HG02852 (cell line): ENCODE measurements around the gene DDX39B.
A peak's percentile ranks its signal among the peaks of the same experiment; 100 is the strongest.
"Not testable (repeated sequence)": the region's sequence is repeated elsewhere in the genome, so short reads cannot be mapped to it uniquely, and the experiment has no call there.

Experiments
- ATAC-seq: cut with Tn5 transposase; IDR thresholded peaks from one replicate; pipeline ENCODE4 v1.9.1; 2021; ENCODE audit warnings: mild to moderate bottlenecking, moderate library complexity; ENCODE audit not compliant: unreplicated experiment

The DDX39B gene

DNA sequence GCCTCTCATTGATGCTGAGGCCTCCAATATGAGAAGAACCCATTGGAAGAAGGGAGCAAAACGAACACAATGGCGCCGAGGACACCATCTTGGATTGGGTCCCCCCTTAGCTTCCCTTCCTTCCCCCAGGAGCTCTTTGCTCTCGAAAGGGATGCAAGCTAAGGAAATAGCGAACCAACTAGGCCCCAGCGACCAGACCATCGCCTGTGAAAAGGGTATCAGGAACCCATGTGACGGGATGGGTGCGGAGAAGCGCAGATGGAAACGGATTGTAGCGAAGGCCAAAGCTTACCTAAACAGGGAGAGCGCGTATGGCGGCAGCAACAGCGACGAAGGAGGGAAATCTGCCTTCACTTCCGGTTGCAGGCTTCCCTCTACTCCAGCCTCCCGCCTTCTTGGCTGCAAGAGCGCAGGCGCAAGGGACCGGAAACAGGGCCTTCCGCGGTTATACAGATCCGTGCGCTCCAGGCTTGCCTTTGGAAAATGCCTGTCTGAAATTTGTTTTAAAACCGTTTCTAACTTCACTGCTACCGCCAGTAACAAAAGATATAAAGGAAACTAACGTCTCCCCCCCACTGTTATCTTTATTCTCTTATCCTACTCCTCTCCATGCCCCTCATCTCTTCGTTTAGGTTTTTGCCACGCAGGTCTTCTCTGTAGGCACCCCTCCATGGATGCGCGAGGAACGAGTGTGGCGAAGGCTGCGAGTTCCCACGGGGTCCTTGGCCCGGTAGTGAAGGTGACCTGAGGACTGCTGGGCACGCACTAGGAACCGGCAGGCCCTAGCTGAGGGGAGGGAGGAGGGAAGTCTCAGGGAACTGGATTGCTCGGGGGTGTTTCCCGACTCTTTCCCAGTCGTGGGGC lies at the start of gene DDX39B:
DDX39B (minus strand) TSS at position 346 of the 864 bp plus-strand sequence. CDS start 1,471 bp downstream, outside the sequence.
- ATAC-seq, result peak; percentile 63

DNA sequence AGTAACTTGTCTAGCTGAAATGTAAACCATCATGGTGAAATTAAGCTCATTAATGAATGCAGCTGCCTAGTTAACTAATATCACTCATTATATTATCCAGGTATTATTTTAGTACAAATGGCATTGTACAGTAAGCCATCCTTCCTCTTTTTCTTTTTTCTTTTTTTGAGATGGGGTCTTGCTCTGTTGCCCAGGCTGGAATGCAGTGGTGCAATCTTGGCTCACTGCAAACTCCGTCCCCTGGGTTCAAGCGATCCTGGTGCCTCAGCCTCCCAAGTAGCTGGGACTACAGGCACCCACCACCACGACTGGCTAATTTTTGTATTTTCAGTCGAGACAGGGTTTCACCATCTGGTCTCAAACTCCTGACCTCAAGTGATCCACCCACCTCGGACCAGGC lies 48.9 kb upstream of the DDX39B start:
- ATAC-seq, result not testable (repeated sequence)

DNA sequence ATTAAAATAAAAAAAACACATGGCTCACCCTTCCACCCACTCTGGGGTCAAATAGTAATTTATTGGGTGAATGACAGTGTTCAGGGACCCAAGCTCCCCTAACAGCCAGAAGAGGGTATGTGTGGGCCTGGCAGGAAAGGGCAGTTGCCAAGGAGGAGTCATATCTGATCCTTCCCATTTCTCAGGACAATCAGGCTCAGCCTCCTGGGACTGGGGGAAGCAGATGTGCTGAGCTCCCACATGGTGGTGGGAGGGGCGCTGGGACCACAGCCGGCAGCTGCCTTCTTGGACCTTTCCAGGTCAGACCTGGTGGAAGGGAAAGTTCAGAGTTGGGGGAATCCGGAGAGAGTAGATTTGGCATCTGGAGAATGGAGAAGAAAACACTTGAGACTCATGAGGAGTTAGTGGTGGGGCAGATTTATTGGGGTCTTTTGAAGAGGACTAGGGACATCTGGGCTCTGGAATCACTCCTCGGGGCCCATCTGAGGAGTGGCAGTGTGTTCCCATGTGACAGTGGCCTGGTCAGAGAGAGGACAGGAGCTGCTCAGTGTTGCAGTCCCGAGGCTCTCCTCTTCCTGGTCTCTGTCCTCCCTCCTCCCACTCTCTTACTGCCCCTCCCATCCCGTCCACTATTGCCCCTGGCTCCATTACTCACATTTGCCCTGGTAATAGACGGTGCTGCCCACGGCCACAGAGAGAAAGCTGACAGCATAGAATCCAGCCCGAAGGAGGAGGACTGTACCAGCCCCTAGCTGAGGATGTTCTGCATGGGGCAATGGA lies 47.3 kb upstream of the DDX39B start:
- ATAC-seq, result no peak

DNA sequence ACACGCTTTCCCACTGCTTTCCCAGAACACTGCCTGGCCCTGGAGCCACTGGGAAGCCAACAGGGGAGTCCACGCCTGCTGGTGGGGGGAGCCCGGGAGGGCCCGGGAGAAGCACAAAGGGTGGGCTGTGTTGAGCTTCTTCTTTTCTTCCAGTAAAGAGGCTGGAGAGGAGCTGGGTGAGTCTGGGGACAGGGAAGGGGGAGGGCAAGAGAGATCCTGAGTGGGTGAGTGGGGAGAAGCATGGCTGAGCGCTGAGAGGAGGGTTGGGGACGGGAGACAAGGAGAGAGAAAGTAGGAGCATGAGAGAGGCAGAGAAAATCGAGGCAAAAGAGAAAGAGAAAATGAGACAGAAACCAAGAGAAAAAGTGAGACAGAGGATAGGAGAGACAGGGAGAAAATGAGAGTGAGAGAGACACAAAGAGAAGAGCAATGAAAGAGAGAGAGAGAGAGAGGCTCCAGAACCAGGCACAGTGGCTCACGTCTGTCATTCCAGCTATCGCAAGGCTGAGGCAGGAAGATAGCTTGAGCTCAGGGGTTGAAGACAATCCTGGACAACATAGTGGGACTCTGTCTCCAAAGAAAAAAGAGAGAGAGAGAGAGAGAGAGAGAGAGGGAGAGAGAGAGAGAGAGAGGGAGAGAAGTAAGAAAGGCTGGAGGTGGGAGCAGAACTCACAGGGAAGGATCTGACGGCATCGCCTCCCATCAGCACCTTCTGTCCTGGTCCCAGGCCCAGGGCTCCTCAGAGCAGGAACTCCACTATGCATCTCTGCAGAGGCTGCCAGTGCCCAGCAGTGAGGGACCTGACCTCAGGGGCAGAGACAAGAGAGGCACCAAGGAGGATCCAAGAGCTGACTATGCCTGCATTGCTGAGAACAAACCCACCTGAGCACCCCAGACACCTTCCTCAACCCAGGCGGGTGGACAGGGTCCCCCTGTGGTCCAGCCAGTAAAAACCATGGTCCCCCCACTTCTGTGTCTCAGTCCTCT lies 46.3 kb upstream of the DDX39B start:
- no peak for ATAC-seq

DNA sequence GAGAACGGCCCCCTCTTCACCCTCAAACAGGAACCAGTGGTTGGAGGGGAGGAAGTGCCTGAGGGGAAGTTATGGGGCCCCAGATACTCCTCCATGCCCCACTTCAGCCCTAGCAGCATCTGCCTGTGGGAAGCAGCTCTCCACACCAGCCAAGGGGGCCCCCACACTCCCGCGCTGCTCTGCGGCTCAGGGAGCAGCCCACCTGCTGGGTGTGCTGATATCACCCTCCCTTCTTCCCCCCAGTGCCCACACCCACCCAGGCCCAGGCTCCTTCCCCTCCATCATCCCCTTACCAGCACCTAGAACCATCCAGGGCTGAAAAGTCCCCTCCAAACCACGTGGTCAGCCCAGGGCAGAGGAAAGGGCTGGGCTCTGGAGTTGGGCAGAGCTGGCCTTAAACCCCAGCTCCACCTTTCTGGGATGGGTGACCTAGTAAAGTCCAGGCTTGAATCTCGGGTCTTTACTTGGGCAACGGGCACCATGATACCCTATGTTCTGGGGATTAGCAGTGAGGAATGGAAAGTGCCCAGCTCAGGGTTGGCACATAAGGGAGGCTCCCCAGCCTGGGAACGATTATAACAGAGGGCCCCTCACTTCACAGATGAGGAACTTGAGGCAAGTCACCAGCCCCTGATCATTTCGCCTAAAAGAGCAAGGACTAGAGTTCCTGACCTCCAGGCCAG lies 44.9 kb upstream of the DDX39B start:
- no peak for ATAC-seq

DNA sequence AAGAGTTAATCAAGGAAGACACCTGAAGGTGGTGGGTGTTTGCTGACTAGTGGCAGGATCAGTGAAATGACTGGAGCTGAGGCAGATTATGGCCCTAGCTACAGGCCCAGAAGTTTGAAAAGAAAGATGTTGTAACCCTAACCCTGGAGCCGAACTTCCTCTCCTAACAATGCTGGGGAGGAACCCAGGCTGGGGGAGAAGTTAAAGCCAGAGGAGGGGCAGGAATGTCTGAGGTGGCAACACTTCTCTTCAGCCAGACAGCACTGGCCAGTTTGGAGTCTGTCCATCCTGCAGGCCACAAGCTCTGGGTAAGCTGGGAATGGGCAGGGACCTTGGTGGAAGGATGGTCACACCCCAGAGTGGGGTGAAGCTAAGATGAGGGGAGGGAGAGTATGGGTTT lies 44.2 kb upstream of the DDX39B start, which contains the start of gene LST1:
LST1 (plus strand) TSS at position 270 of the 400 bp plus-strand sequence. CDS start 1,023 bp downstream, outside the sequence.
- ATAC-seq, result no peak

DNA sequence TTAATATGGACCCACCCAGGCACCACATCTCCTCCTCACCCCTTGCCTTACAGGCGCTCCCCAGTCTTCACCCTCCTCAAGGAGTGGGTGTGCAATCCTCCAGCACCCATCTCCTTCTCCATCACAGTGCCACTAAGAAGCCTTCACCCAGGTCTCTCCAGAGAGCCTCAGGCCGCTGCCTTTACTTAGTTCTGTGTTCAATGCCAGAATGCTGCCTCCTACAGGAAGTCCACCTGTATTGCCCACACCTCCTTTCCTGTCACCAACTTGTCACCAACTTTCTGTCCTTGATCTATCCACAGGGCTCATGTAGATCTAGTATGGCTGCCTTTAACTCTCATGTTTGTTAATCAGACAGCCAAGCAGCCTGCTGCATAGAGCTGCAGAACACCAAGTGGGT lies 43.7 kb upstream of the DDX39B start:
- ATAC-seq, result no peak

DNA sequence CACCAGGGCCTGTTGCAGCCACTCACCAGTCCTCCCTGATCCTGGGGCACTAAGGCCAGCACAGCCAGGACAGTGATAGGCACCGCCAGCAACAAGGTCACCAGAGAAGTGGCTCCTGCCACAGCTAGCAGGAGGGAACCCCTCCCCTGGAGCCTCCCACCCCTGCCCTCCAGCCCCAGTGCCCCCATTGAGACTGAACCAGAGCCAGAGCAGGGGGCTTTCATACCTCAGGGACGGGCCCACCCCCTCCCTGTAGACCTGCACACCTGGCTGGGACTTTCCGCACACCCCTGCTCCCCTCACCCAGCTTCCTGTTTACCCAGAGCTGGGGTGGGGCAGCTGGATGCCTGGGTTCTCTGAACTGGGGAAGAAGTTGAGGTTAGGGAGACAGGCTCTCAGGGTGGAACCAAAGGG lies 40.4 kb upstream of the DDX39B start, which contains the start of gene LTB:
LTB (minus strand) TSS at position 195 of the 414 bp plus-strand sequence; CDS start at position 188, 7 bp downstream.
- no peak for ATAC-seq

DNA sequence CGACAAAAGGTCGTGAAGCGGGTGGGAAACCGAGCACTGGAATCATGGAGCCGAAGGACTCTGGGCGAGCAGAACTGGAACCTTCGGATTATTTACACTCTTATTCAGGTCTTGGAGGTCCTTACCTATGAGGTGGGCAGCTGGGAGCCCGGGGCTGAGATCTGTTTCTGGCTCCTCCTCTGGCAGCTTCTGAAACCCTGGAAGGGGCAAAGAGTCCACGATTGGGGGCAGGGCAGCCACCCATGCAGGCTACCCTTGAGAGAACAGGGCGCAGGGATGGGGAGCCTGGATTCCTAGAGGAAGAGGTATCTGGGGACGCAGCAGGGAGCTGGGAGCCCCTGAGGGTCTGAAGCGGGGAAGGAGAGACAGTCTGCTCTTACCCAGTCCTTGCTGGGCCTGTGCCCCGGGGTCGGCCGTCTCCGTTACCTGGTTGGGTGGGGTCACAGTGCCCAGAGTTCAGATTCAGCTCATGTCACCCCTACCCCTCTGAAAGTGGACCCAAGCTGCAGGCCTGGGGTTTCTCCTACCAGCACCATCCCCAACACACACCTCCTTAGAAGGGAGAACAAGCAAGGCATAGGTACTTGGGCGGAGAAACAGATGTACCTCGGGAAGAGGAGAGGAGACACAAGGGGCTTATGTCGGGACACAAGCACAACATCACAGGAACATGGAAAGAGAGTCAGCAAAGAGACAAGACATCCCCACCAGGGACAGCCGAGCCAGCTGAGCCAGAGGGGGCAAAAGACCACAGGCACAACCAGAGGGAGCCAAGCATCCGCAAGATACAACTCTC lies 39.8 kb upstream of the DDX39B start:
- no peak for ATAC-seq

DNA sequence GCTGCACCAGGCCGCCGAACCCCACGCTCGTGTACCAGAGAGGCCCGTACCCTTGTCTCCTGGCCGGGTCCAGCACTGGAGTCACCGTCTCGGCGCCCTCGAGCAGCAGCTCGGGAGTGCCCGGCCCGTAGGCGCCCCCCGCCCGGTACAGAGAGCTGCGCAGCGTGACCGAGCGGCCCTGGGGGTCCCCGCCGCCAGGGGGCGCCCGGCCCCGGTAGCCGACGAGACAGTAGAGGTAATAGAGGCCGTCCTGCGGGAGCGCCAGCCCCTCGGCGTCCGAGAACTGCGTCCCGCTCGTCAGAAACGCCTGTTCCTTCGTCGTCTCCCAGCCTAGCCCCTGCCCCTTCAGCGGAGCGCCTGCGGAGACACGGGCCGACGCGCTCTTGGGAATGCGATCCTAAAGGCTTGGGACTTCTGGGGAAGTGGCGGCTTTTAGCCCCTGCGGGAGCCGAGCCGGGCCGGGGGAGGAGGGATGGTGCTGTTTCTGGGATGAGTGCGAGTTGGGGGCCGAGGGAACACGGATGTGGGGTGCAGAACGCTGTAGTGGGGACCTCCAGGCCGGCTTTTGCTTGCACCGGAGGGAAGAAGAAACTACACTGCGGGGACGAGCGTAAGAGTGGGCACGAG lies 39.1 kb upstream of the DDX39B start:
- peak; percentile 49 for ATAC-seq

DNA sequence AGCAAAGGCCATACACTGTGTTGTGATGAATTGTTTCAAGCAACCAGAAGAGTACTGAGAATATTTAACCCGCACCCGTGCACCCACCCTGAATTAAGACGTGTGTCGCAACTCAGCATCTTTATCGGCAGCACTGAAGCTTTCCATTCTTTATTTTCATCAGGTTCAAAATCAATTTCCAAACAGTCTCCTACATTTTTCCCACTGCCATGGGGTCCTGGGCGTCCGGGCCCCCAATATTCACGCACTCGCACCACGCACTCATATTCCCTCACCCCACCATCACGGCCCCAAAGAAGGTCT lies 38.6 kb upstream of the DDX39B start:
- ATAC-seq, result no peak

DNA sequence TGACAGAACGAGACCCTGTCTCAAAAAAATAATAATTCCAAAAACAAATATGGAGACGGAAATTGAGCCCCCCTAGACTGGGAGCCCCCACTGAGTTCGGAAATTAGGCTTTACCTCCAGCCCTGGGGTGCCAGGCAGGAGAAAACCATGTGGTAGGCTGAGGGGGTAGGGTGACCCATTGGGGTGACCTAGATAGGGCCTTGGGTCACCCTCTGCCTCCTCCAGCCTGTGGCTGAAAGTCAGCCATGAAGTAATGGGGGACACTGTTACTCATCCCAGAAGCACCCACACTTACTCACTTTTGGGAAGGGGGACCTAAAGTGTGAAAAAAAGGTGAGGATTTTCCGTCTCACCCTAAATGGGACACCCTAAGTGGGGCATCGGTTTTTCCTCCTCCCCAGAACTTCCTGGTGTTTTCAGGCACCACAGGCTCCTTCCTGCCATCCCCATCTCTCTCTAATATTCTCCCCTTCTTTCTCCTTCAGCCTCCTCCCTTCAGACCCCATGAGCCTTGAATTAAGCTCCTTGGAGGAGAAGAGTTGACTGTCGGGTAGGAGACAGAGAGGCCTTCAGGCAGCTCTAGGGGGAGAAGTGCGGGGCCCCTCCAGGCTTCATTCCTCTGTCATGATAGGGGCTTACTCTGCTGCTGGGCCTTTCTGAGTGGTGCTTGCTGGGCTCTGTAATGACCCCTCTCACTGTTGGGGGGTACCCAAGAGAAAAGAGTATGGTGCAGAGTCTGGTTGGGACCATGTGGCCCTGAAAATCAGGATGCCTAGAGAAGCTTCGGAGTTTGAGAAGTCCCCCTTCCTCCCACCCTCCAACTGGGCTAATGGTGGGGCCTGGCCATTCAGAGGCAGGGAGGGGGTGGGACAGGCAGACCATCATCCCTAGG lies 38.0 kb upstream of the DDX39B start:
- ATAC-seq, result no peak

DNA sequence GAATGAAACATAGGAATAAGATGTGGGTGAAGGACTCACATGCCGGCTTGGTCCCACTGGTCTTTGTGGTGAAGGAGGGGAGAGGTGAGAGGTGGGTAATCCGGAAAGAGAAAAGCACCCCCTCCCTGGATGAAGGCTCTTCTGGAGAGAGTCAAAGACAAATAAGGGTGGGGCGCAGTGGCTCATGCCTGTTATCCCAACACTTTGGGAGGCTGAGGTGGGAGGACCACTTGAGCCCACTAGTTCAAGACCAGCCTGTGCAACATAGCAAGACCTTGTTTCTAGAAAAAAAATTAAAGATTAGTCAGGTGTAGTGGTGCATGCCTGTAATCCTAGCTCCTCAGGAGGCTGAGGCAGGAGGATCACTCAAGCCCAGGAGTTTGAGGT lies 37.3 kb upstream of the DDX39B start:
- ATAC-seq, result no peak

DNA sequence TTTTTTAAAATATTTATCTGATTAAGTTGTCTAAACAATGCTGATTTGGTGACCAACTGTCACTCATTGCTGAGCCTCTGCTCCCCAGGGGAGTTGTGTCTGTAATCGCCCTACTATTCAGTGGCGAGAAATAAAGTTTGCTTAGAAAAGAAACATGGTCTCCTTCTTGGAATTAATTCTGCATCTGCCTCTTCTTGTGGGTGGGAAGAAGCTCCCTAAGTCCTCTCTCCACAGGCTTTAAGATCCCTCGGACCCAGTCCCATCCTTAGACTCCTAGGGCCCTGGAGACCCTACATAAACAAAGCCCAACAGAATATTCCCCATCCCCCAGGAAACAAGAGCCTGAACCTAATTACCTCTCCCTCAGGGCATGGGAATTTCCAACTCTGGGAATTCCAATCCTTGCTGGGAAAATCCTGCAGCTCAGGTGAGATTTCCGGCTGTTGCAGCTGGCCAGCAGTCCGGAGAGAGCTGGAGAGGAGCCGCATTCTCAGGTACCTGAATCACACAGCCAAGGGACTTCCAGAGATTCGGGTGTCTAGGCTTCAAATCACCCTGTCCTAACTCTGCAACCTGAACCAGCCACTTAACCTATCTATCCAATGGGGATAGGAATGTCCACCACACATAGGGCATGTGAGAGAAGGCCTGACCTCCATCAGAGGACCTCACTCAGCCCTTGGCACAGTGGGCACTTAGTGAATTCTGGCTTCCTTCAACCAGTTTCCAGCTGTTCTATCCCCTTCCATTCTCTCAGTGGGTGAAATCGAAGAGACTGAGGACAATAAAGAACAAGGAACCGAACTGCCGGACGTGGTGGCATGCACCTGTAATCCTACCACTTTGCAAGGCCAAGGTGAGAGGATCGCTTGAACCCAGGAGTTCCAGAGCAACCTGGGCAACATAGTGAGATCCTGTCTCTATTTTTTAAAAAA lies 36.6 kb upstream of the DDX39B start:
- no peak for ATAC-seq

DNA sequence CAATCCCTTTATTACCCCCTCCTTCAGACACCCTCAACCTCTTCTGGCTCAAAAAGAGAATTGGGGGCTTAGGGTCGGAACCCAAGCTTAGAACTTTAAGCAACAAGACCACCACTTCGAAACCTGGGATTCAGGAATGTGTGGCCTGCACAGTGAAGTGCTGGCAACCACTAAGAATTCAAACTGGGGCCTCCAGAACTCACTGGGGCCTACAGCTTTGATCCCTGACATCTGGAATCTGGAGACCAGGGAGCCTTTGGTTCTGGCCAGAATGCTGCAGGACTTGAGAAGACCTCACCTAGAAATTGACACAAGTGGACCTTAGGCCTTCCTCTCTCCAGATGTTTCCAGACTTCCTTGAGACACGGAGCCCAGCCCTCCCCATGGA lies 35.8 kb upstream of the DDX39B start:
- ATAC-seq, result no peak

DNA sequence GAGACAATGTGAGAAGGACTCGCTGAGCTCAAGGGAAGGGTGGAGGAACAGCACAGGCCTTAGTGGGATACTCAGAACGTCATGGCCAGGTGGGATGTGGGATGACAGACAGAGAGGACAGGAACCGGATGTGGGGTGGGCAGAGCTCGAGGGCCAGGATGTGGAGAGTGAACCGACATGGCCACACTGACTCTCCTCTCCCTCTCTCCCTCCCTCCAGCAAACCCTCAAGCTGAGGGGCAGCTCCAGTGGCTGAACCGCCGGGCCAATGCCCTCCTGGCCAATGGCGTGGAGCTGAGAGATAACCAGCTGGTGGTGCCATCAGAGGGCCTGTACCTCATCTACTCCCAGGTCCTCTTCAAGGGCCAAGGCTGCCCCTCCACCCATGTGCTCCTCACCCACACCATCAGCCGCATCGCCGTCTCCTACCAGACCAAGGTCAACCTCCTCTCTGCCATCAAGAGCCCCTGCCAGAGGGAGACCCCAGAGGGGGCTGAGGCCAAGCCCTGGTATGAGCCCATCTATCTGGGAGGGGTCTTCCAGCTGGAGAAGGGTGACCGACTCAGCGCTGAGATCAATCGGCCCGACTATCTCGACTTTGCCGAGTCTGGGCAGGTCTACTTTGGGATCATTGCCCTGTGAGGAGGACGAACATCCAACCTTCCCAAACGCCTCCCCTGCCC lies 35.2 kb upstream of the DDX39B start:
- ATAC-seq, result no peak
